Stimulated activated CD8-positive, alpha-beta memory T cell treated with anti-CD3 and anti-CD28 coated beads, Interleukin-4, amount 100 ng/mL, for 24 hours (primary cell): ENCODE data around the gene LIME1.
A peak's percentile ranks its signal among the peaks of the same experiment; 100 is the strongest.

ENCODE experiments used
- DNase-seq: peaks from one replicate; pipeline ENCODE4 v3.0.0-alpha.2; 2020; ENCODE audit warnings: low read depth

Gene LIME1

GRCh38 chr20:63696628-63697356 is 39.7 kb upstream of the LIME1 start, which contains the start of gene TNFRSF6B:
Gene TNFRSF6B (plus strand): TSS chr20:63696652. CDS start chr20:63696768, 116 bp downstream.
- DNase-seq: no peak

- DNase-seq: no peak
Measured at GRCh38 chr20:63697357-63697867, 39.1 kb upstream of the LIME1 start.

- DNase-seq: no peak
Measured at GRCh38 chr20:63697868-63698545, 38.5 kb upstream of the LIME1 start.

GRCh38 chr20:63698739-63699465 is 37.6 kb upstream of the LIME1 start:
- peak; percentile 42 for DNase-seq

GRCh38 chr20:63699466-63700198 is 36.8 kb upstream of the LIME1 start:
- DNase-seq: no peak

GRCh38 chr20:63700199-63701050 is 36.0 kb upstream of the LIME1 start:
- no peak for DNase-seq

GRCh38 chr20:63701051-63701328 is 35.5 kb upstream of the LIME1 start:
- DNase-seq: no peak

- no peak for DNase-seq
Measured at GRCh38 chr20:63701329-63702035, 35.0 kb upstream of the LIME1 start.

- no peak for DNase-seq
Measured at GRCh38 chr20:63702036-63702665, 34.3 kb upstream of the LIME1 start.

GRCh38 chr20:63702751-63703470 is 33.6 kb upstream of the LIME1 start:
- no peak for DNase-seq

GRCh38 chr20:63703471-63703975 is 32.9 kb upstream of the LIME1 start:
- DNase-seq: no peak

GRCh38 chr20:63703976-63704748 is 32.3 kb upstream of the LIME1 start:
- DNase-seq: no peak

- DNase-seq: no peak
Measured at GRCh38 chr20:63704749-63705117, 31.7 kb upstream of the LIME1 start.

- DNase-seq: no peak
Measured at GRCh38 chr20:63705232-63706026, 31.0 kb upstream of the LIME1 start.

- DNase-seq: no peak
Measured at GRCh38 chr20:63706027-63706695, 30.3 kb upstream of the LIME1 start.

GRCh38 chr20:63706852-63707557 is 29.5 kb upstream of the LIME1 start:
- DNase-seq: no peak
